ENCODE data around the gene POMC.

- TF ChIP-seq CTCF (IDR thresholded peaks at IDR 0.05; ENCODE audit: insufficient read depth, low read depth, low read length) (no peak), EZH2 (IDR thresholded peaks at IDR 0.05; ENCODE audit: insufficient read depth, low read length) (peak; percentile 81)
Measured at GRCh38 chr2:25168256-25169072, at the start of gene POMC.

All from astrocyte (in vitro differentiated cells and primary cell).